ENCODE results near the gene SAP130.

- TF ChIP-seq CTCF (IDR thresholded peaks at IDR 0.05) (no peak), POLR2A (IDR thresholded peaks at IDR 0.05) (no peak)
Observed at GRCh38 chr2:127913808-127914457, 113.9 kb downstream of the SAP130 start.

All from lower leg skin (tissue), 3 donors.